ENCODE measurements around the gene RSRP1. TPM values are rescaled to one million over a fixed set of nuclear protein-coding genes. Genes with fewer than 3 reads are reported as not detected.

RSRP1 gene
- total RNA-seq, 1 experiment from 2014 or later = 55.1 TPM

GRCh38 chr1:25208561-25209222 is 38.6 kb downstream of the RSRP1 start:
- Histone ChIP-seq H2AFZ (ENCODE audit: low read length) (no peak overlapping the region), H3K14ac (ENCODE audit: insufficient read depth, low read length) (no peak overlapping the region), H3K4me1 (ENCODE audit: insufficient read depth, low read length) (no peaks in the 10 kb centered on the region), H3K79me1 (ENCODE audit: insufficient read depth, low read depth, low read length, poor library complexity, severe bottlenecking) (no peaks in the 10 kb centered on the region), H3K9me3 (ENCODE audit: control insufficient read depth, low read depth, low read length) (no peaks in the 10 kb centered on the region), H2BK12ac (ENCODE audit: insufficient read length, low read depth, low read length) (no peak overlapping the region), H2BK5ac (ENCODE audit: insufficient read length, low read length) (no peak overlapping the region), H3K9ac (ENCODE audit: extremely low read depth, insufficient read length, low read length) (no peak overlapping the region), H4K8ac (replicated peaks; ENCODE audit: insufficient read length, low read depth, low read length) (no peak overlapping the region), H3K79me2 (ENCODE audit: insufficient read depth, low read length) (no peaks in the 10 kb centered on the region), H3K27me3 (ENCODE audit: insufficient read depth, low read length) (no peaks in the 10 kb centered on the region), H3K4ac (ENCODE audit: low read depth, low read length) (no peak overlapping the region), H3K56ac (ENCODE audit: insufficient read length, low read depth, low read length) (no peak overlapping the region), H4K5ac (ENCODE audit: insufficient read length, low read depth, low read length) (no peak overlapping the region), H2BK120ac (ENCODE audit: low read depth, low read length, poor library complexity, severe bottlenecking) (no peak overlapping the region), H3K18ac (ENCODE audit: insufficient read length, low read depth, low read length) (no peak overlapping the region), H3K27ac (ENCODE audit: insufficient read length, low read depth, low read length) (no peak overlapping the region), H3K23ac (ENCODE audit: insufficient read length, low read depth, low read length) (no peak overlapping the region), H2BK20ac (ENCODE audit: low read depth, low read length, poor library complexity, severe bottlenecking) (no peak overlapping the region), H4K91ac (ENCODE audit: insufficient read length, low read depth, low read length) (no peak overlapping the region), H3T11ph (ENCODE audit: low read length) (no peak overlapping the region), H4K20me1 (ENCODE audit: control insufficient read depth, insufficient read depth, insufficient read length) (no peaks in the 10 kb centered on the region), H2AK5ac (ENCODE audit: insufficient read length, low read length) (no peak overlapping the region), H3K4me2 (ENCODE audit: insufficient read depth, insufficient read length, low read length) (no peak overlapping the region), H3K23me2 (ENCODE audit: insufficient read length, low read depth, low read length, poor library complexity, severe bottlenecking) (no peaks in the 10 kb centered on the region), H2BK15ac (ENCODE audit: low read depth, low read length) (no peak overlapping the region)
- WGBS (ENCODE audit: extremely low coverage, insufficient read length, low lambda C conversion rate) = no CpG with 5 or more reads among the region's 2 CpGs
- DNase-seq = no peak
- Mint-ChIP-seq H3K36me3 (ENCODE audit: insufficient read depth in 1 of 3, low read depth in 3 of 3) (no peaks in the 10 kb centered on the region), H3K4me3 (no peak overlapping the region), H3K9me3 (no peaks in the 10 kb centered on the region), H3K4me1 (peaks cover 10 to 16% of the 10 kb centered on the region in 2 experiments), H3K27me3 (ENCODE audit: low read depth) (no peaks in the 10 kb centered on the region), H3K27ac (no peak overlapping the region)
- no peak for TF ChIP-seq CTCF (conservative IDR thresholded peaks at IDR 0.05)
